H7 (cell line): ENCODE measurements around the gene C1orf122. TPM values are rescaled to one million over a fixed set of nuclear protein-coding genes. Genes with fewer than 3 reads are reported as not detected.
"Not testable (repeated sequence)": the region's sequence is repeated elsewhere in the genome, so short reads cannot be mapped to it uniquely, and the experiment has no call there.

Experiments
- DNase-seq: peaks from one replicate; pipeline ENCODE4 v3.0.0; 2012
- H3K27me3 ChIP-seq: 2 replicates; pipeline ENCODE4 v1.6.0; 2011; ENCODE audit warnings: mild to moderate bottlenecking, low read length; ENCODE audit not compliant: control insufficient read depth, insufficient read depth
- H3K36me3 ChIP-seq: replicated peaks from 2 replicates; pipeline ENCODE4 v1.5.1; 2011; ENCODE audit warnings: low read length; ENCODE audit not compliant: control insufficient read depth, insufficient read depth
- H3K4me3 ChIP-seq: 2 replicates; pipeline ENCODE4 v1.5.1; 2011; ENCODE audit warnings: low read depth, mild to moderate bottlenecking, control low read depth, low read length, moderate library complexity; ENCODE audit not compliant: insufficient read depth
- total RNA-seq: library from RNA; depleted of rRNA; stranded (reverse); fragments of >200 nt; shearing (Covaris generic); gene quantifications from 2 replicates; pipeline ENCODE4 v1.2.3, GENCODE V29; 2014; rRNA removed

C1orf122 gene
- total RNA-seq = 70.5 and 94.7 TPM in 2 replicates

DNA sequence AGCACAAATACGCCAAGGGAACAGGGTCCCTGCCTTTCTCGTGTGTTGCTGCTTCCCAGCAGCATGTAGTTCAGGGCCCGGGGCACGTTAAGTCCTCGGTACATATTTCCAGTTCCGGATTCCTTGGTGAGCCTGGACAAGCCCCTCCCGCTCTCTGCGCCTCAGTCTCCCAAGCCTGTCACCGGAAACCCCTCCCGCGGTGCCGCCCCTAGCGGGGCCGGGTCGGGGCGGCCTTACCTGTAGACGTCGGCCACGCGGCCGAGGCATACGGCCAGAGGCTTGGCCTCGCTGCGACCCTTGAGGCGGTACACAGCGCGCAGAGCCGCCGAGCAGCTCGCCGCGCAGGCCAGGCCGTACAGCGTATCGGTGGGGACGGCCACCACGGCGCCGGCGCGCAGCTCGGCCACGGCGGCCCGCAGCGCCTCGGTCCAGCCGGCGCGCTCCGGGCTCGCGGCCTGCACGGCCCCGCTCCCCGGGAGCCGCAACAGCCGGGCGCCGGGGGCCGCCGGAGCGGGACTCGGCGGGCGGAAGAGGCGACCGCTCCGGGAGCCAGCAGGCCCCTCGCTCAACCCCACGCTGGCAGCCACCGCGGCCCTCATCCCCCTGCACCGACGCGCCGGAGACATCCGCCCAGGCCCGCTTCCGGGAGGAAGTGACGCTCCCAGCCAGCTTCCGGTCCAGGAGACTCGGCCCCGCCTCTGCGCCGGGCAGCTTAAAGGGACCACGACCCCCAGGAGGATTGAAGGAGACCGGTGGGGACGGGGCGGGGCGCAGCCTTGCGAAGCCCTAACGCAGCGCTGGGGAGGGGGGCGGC, at the start of gene C1orf122, which contains the start of gene YRDC:
C1orf122 (plus strand) TSS at position 236 of the 814 bp plus-strand sequence. CDS start 615 bp downstream, outside the sequence.
YRDC (minus strand) TSS at position 654 of the 814 bp plus-strand sequence; CDS start at position 626, 28 bp downstream.
- DNase-seq = peak; percentile 99
- H3K4me3 ChIP-seq = peak within 1 kb of the TSS; percentile 82
- peaks cover 29% of the 10 kb centered on the region for H3K36me3 ChIP-seq
- no peaks in the 10 kb centered on the region for H3K27me3 ChIP-seq

DNA sequence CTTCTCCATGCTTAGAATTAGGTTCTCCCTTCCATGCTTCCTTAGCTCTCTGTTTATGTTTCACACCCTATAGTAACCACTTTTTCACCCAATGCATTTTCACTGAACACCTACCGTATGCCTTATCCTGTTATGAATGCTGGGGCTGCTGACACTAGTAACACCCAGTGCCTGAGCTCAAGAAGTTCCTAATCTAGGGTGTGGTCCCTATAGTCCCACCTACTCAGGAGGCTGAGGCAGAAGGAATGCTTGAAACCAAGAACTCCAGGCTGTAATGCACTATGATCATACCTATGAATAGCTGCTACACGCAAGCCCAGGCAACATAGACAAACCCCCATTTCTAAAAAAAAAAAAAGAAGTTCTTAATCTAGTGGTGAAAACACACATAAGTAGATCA, 48.1 kb upstream of the C1orf122 start:
- no peak for DNase-seq
- Histone ChIP-seq H3K4me3 (no peak overlapping the region), H3K36me3 (no peaks in the 10 kb centered on the region), H3K27me3 (peaks cover 80% of the 10 kb centered on the region)

DNA sequence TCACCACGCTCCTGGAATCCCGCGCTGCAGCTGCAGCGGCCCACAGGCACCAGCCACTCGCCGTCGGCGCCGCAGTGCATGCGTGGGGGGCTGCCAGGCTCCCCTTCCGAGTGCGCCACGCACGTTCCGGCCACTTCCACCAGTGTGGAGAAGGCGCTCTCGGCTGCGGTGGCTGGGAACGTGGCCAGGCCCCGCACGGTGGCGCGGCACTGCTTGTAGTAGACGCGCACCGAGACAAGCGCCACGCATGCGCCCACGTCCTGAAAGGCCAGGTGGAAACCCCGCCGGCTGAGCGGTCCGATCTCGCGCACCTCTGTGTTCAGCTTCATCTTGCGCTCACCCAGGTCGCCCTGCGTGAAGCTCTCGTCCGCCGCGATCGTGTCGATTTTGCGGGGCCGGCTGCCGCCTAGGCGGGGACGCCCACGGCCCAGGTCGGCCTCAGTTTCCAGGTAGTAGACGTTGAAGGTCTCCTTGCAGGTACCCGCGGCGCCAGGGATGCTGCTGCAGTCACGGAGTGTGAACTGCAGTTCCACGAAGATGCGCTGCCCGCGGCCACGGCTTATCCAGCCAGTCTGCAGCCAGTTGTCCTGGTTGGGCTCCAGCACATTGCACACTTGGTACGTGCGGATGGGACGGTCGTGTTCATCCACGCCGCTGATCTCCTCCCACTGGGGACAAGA, 46.0 kb upstream of the C1orf122 start:
- Histone ChIP-seq H3K36me3 (no peaks in the 10 kb centered on the region), H3K4me3 (no peak overlapping the region), H3K27me3 (peaks cover 82% of the 10 kb centered on the region)
- DNase-seq = no peak

DNA sequence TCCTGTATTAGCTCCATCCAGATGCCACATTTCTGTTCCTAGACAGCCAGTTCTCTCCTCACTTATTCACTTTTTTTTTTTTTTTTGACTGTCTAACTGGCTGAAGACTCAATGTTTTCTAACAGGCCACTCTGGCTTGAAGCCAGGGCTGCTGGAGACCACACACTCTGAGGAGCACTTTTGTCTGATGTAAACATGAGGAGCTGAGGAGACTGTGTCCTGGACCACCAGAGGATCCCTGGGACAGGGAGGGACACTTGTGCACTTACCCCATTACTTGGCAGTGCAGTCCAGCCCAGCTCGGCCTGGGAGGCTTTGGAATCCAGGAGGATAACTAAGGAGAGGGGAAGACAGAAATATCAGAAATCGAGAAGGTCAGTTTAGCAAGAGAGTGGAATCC, 45.1 kb upstream of the C1orf122 start:
- Histone ChIP-seq H3K27me3 (peaks cover 84% of the 10 kb centered on the region), H3K36me3 (no peaks in the 10 kb centered on the region), H3K4me3 (no peak overlapping the region)
- DNase-seq = no peak

DNA sequence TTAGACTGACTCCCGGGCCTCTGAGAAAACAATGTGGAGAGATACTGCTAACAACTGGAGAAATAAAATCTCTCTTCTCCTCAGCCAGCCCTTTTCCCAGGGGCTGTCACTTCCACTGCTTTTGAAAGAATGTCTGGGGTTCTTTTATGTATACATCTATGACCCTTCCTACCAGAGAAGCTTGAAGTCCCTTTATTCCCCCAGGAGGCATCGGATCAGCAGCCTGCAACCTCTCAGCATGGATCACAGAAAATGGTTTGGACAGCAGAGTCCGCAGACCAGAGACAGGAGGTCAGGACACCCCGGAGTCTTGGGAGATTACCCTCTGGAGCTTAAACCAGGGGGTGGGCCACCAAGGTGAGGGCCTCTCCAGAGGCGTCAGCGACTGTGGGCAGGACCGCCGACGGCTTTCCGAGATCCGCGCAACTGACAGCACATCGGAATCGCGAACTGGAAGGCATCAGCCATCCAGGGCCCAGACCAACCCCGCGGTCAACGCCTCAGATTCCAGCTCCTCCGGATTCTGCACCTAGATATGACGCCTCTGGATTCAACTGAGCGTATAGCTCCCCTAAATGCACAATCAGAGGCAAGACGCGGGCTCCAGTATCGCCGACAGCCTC, 43.7 kb upstream of the C1orf122 start:
- no peak for DNase-seq
- Histone ChIP-seq H3K4me3 (no peak overlapping the region), H3K27me3 (peaks cover 81% of the 10 kb centered on the region), H3K36me3 (no peaks in the 10 kb centered on the region)

DNA sequence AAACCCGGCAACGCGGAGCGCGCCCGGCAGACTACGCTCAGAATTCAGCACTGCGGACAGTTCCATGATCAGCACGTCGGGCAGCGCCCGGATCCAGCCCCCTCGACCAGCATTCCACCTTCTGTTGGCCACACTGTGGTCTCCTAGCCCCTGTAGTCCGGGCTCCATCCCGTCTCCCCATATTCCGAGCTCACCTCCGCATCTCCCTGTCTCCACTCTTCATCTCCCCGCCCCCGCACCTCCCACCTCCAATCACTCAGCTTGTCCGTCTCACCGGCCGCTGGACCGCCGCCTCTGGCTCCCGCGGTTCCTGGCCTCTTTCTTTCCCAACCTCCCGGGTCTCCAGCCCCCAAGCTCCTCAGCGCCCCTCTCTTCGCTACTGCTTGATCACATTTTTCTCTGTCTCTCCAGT, 43.2 kb upstream of the C1orf122 start:
- Histone ChIP-seq H3K4me3 (peak overlapping the region; percentile 4; the same call in 1 of the 2 replicates), H3K36me3 (no peaks in the 10 kb centered on the region), H3K27me3 (peaks cover 79% of the 10 kb centered on the region)
- peak; percentile 93 for DNase-seq

DNA sequence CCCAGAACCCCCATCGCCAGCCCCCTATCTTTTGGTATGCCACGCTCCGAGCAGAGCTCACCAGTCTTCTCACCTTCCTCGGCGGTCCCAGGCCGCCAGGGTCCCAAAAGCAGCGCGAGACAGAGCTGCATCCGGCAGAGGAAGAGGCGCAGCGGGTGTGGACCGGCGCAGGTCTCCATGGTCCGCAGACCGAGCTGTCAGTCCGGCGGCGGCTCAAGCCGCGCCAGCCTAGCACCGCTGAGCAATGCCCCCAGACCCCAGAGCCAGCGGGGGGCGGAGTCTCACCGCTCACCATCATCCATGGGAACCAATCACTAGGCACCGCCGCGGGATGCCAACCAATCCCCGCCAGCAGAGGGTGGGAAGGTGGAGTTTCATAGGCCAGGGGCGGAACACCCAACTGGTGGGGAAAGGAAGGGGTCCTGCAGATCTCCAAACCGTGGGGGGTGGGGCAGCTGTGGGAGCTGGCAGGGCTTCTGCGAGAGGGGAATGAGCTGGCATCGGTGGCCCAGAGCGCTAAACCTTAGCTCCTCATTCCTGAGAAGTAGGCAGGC, 42.6 kb upstream of the C1orf122 start, which contains the start of gene EPHA10:
EPHA10 (minus strand) TSS at position 233 of the 554 bp plus-strand sequence; CDS start at position 179, 54 bp downstream.
- no peaks in the 10 kb centered on the region for H3K36me3 ChIP-seq
- peak; percentile 92 for DNase-seq
- peaks cover 78% of the 10 kb centered on the region for H3K27me3 ChIP-seq
- peak within 1 kb of the TSS; percentile 30 for H3K4me3 ChIP-seq

DNA sequence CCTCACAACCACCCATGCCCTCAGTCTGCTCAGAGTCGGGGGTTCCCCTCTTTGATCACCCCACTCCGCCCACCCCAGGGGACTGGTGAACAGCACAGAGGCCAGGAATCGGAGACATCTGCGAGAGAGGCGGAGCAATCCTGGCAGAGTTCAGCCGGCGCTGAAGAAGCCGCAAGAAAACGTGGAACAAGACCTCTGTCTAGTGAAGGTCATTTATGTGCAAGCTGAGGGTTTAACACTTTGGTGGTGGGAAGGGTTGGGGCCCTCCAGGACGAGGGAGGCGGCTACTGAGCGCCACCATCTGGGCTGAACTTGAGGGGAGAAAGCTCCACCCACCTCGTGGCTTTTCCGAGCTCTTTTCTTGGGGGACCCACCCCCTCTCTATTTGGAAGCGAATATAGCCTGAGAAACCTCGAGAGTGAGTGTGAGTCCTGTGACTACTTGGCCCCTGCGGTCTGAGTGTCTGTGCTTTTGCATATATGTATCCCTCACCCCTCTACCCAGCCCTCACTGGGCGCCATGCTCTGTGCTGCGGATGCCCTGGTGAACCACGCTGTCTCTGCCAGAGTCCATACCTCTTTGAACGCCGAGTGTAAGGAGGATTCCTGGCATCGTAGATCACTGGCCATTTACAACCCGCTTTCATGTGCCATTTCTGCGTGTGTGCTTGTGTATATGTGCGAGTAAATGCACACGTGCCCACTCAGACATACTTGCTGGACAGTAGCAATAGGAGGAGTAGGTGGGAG, 41.5 kb upstream of the C1orf122 start:
- peaks cover 75% of the 10 kb centered on the region for H3K27me3 ChIP-seq
- no peaks in the 10 kb centered on the region for H3K36me3 ChIP-seq
- peak overlapping the region; percentile 30 for H3K4me3 ChIP-seq
- DNase-seq = peak; percentile 73

DNA sequence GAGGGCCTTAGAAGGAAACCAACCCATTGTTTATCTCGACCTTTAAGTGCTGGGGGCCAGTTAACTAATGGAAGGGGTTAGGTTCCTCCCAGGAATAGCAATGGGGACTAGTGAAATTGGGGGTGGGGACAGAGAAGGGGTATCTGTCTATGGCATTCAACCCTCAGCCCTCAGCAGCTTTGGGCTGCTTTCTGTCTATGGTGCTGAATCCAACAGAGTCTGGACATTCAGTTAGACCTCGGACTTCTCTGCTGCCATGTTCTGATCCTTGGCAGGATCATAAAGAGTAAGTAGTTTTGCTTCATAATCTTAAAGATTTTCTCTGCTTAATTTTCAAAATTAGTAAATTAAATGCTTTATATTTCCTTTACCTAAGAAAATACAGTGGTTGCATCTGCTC, 40.1 kb upstream of the C1orf122 start:
- Histone ChIP-seq H3K4me3 (no peak overlapping the region), H3K27me3 (peaks cover 64% of the 10 kb centered on the region), H3K36me3 (no peaks in the 10 kb centered on the region)
- no peak for DNase-seq

DNA sequence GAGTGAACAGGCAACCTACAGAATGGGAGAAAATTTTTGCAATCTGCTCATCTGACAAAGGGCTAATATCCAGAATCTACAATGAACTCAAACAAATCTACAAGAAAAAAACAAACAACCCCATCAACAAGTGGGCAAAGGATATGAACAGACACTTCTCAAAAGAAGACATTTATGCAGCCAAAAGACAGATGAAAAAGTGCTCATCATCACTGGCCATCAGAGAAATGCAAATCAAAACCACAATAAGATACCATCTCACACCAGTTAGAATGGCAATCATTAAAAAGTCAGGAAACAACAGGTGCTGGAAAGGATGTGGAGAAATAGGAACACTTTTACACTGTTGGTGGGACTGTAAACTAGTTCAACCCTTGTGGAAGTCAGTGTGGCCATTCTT, 36.1 kb upstream of the C1orf122 start:
- DNase-seq = not testable (repeated sequence)

DNA sequence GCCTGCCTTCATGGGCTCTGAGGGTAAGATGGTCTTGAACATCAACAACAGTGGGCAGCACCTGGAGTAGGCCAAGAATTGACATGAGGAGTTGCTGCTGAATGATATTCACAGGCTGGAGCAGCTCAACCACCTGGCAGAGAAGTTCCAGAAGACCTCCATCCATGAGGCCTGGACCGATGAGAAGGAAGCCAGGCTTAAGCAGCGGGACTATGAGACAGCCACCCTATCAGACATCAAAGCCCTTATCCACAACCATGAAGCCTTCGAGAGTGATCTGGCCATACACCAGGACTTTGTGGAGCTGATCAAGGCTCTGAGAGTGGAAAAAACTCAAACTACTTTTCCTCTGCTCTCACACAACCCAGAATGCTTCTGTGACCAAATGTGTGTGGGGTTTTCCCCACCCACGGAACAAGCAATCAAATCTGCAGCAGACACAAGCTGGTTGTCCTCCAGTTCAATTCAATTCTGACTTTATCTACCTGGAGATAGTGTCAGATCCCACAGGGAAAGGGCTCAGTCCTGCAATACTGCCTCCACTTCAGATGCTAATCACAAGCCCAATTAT, 30.6 kb upstream of the C1orf122 start:
- no peak for DNase-seq
- peaks cover 8% of the 10 kb centered on the region for H3K27me3 ChIP-seq
- no peak overlapping the region for H3K4me3 ChIP-seq
- no peaks in the 10 kb centered on the region for H3K36me3 ChIP-seq

More for the DNA sequence above, 36.1 kb upstream of the C1orf122 start:
- not testable (repeated sequence) for H3K4me3 ChIP-seq, H3K36me3 ChIP-seq
- peaks cover 24% of the 10 kb centered on the region for H3K27me3 ChIP-seq

DNA sequence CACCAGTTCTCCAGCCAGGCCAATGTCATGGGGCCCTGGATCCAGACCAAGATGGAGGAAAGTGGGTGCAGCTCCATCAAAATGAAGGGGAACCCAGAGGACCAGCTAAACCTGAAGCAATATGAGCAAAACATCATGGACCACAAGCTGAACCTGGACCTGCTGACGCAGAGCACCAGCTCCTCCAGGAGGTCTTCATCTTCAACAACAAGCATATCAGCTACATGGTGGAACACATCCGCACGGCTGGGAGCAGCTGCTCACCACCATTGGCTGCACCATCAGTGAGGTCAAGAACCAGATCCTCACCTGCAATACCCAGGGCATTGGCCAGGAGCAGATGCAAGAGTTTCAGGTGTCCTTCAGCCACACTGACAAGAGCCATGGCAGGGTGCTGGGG, 28.9 kb upstream of the C1orf122 start:
- no peak for DNase-seq
- Histone ChIP-seq H3K4me3 (no peak overlapping the region), H3K27me3 (peaks cover 8% of the 10 kb centered on the region), H3K36me3 (no peaks in the 10 kb centered on the region)

DNA sequence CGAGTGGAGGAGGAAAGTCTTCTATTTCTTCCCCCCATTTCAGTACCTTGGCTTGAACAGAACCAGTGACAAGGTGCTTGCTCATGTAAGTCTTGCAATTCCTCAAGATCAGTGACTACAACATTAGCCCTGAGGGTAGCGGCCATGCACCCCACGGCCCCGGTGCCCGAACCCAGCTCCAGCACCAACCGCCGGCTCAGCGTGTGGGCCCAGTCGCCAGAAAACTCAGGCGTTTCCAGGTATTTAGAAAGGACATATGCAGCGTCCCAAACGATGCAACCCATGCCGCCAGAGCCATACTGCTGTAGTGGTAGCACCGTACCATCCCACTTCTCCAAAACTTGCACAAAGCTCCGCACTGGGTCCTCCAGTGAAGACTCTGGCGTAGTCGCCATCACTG, 25.1 kb upstream of the C1orf122 start:
- no peak overlapping the region for H3K4me3 ChIP-seq
- peaks cover 8% of the 10 kb centered on the region for H3K27me3 ChIP-seq
- H3K36me3 ChIP-seq = no peaks in the 10 kb centered on the region
- no peak for DNase-seq
